Activated naive CD8-positive, alpha-beta T cell (primary cell): ENCODE results near the gene NXPE4.
"Not testable (repeated sequence)": the region's sequence is repeated elsewhere in the genome, so short reads cannot be mapped to it uniquely, and the experiment has no call there.

Source experiments
- H3K27ac Mint-ChIP-seq: one replicate; pipeline ENCODE4 v1.8.0; 2021; ENCODE audit warnings: mixed read lengths
- H3K27me3 Mint-ChIP-seq: one replicate; pipeline ENCODE4 v1.8.0; 2021; ENCODE audit warnings: mixed read lengths
- H3K36me3 Mint-ChIP-seq: one replicate; pipeline ENCODE4 v1.8.0; 2021; ENCODE audit warnings: mixed read lengths
- H3K4me1 Mint-ChIP-seq: one replicate; pipeline ENCODE4 v1.8.0; 2021; ENCODE audit warnings: low read depth, mixed read lengths
- H3K4me3 Mint-ChIP-seq: one replicate; pipeline ENCODE4 v1.8.0; 2021; ENCODE audit warnings: mild to moderate bottlenecking, mixed read lengths
- H3K9me3 Mint-ChIP-seq: one replicate; pipeline ENCODE4 v1.8.0; 2021; ENCODE audit warnings: low read depth, mixed read lengths

Gene NXPE4

DNA sequence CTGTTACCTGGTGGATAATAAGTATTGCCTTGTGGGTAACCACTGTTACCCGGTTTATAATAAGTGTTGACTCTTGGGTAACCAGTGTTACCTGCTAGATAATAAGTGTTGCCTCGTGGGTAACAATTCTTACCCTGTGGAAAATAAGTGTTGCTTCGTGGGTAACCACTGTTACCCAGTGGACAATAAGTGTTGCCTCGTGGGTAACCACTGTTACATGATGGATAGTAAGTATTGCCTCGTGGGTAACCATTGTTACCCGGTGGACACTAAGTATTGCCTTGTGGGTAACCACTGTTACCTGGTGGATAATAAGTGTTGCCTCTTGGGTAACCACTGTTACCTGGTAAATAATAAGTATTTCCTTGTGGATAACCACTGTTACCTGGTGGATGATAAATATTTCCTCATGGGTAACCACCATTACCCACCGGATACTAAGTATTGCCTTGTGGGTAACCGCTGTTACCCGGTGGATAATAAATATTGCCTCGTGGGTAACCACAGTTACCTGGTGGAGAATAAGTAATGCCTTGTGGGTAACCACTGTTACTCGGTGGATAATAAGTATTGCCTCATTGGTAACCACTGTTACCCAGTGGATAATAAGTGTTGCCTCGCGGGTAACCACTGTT is 8.7 kb upstream of the NXPE4 start:
- H3K27ac Mint-ChIP-seq: no peak overlapping the region
- H3K36me3 Mint-ChIP-seq: no peaks in the 10 kb centered on the region
- H3K9me3 Mint-ChIP-seq: no peaks in the 10 kb centered on the region
- no peaks in the 10 kb centered on the region for H3K4me1 Mint-ChIP-seq
- H3K27me3 Mint-ChIP-seq: no peaks in the 10 kb centered on the region
- H3K4me3 Mint-ChIP-seq: no peak overlapping the region

DNA sequence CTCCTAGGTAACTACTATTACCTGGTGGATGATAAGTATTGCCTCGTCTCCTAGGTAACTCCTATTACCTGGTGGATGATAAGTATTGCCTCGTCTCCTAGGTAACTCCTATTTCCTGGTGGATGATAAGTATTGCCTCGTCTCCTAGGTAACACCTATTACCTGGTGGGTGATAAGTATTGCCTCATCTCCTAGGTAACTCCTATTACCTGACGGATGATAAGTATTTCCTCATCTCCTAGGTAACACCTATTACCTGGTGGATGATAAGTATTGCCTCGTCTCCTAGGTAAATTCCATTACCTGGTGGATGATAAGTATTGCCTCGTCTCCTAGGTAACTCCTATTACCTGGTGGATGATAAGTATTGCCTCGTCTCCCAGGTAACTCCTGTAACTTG is 7.6 kb upstream of the NXPE4 start:
- not testable (repeated sequence) for H3K27ac Mint-ChIP-seq, H3K36me3 Mint-ChIP-seq, H3K9me3 Mint-ChIP-seq, H3K4me1 Mint-ChIP-seq, H3K4me3 Mint-ChIP-seq, H3K27me3 Mint-ChIP-seq

DNA sequence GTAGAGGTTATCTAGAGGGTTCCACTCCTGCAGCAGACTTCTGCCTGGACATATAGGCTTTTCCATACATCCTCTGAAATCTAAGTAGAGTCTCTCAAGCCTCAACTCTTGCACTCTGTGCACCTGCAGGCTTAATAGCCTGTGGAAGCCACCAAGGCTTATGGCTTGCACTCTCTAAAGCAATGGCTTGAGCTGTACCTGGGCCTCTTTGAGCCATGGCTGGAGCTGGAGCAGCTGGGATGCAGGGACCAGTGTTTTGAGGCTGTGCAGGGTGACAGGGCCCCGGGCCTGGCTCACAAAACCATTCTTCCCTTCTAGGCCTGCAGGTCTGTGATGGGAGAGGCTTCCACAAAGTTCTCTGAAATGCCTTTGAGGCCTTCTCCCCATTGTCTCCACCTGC is 2.9 kb upstream of the NXPE4 start:
- no peaks in the 10 kb centered on the region for H3K4me1 Mint-ChIP-seq
- H3K36me3 Mint-ChIP-seq: no peaks in the 10 kb centered on the region
- H3K4me3 Mint-ChIP-seq: no peak overlapping the region
- no peaks in the 10 kb centered on the region for H3K27me3 Mint-ChIP-seq
- H3K9me3 Mint-ChIP-seq: no peaks in the 10 kb centered on the region
- no peak overlapping the region for H3K27ac Mint-ChIP-seq

DNA sequence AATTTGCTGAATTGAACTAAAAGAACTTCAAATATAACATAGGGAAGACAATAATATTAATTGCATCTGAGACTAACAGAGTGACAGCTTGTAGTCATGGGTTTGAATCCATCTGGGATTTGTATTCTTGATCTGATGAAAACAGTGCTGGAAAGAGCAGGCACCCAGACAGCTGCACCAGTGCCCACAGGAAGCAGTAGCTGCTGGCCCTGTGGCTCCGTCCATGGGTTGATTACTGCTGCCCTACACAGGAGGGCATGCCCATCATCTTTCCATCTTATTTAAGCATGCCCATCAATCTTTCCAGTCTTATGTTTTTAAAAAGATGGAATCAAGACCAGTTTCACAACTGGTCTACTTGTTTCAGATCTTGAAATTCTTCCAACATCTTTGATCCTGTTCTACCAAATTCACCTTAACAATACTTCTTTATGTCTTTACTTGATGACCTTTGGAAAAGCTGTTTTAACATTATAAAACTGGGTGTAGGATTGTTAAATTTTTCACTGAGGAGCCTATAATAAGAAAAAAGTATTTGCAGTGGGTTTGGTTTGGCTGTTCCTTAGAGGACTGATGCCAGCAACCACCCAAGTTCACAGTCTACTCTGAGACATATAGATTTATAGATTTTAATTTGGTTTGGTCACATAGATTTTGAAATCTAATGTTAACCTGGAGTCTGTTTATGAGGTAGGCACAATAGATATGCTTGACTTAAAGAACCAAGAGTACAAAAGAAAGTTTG is 761 bp upstream of the NXPE4 start:
- Mint-ChIP-seq H3K27ac (no peak overlapping the region), H3K4me1 (no peaks in the 10 kb centered on the region), H3K36me3 (no peaks in the 10 kb centered on the region), H3K4me3 (no peak overlapping the region), H3K9me3 (no peaks in the 10 kb centered on the region), H3K27me3 (peaks cover 6% of the 10 kb centered on the region)

DNA sequence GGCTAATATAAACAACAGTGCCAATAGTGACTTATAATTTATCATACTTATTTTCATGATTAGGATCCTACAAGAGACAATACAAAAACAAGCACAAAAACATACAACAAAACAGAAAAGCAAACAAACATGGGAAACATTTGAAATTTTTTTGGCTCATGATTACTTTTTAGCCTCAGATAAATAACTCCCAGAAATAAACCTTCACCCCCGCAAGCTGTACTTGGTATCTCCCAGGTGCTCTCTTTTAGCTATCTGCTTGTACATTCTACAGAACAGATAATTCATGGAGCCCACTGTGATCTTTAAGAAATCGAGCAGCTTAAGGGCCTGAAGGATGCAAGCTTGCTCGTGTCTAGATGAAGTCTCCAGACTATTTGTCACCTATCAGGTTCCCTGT is 883 bp downstream of the NXPE4 start:
- Mint-ChIP-seq H3K36me3 (no peaks in the 10 kb centered on the region), H3K9me3 (no peaks in the 10 kb centered on the region), H3K27me3 (peaks cover 6% of the 10 kb centered on the region), H3K27ac (no peak overlapping the region), H3K4me3 (no peak overlapping the region), H3K4me1 (no peaks in the 10 kb centered on the region)

DNA sequence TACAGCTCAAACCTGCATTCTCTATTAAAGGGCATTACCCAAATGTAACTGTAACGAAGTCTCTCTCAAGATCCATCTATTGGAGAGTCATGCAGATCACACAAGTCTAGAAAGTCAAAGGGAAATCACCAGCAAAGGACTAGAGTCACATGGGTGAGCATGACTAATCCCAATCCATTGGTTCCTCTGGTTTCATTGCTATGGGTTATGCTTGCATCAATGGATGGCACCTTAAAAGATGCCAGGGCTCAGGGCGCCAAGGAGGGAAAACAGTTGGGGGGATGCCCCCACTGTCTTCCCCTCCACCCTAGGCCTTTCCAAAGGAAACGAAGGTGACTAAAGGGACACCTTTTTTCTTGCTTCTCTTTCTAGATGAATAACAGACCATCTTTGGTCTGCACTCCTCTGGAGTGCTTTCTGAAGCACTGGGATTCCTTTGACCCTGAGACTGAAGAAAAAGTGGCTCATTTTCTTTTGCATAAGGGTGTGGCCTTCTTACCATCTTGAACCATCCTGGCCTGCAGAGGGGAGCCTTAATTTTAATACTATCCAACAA is 8.1 kb downstream of the NXPE4 start:
- Mint-ChIP-seq H3K36me3 (peaks cover 13% of the 10 kb centered on the region), H3K4me3 (no peak overlapping the region), H3K9me3 (peaks cover 24% of the 10 kb centered on the region), H3K4me1 (no peaks in the 10 kb centered on the region), H3K27me3 (peaks cover 6% of the 10 kb centered on the region), H3K27ac (no peak overlapping the region)

DNA sequence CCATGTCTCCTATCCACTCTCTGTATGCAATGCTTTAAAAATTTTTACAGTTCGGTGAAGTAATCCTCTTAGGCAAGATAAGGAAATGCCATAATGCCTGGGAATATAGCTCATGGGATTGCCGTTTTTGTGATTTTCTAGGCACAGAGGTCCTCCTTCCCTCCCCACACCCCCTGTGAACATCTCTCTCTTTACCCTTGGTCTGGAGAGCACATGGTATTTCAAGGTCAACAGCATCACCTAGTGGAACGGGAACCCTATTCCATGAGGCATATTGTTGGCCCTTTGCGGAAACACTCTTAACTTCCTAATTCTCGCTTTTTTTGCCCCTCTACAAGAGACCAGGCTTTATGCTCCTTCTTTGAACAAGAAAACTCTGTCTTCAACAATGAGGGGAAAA is 8.8 kb downstream of the NXPE4 start:
- H3K9me3 Mint-ChIP-seq: peaks cover 24% of the 10 kb centered on the region
- no peak overlapping the region for H3K4me3 Mint-ChIP-seq
- no peaks in the 10 kb centered on the region for H3K4me1 Mint-ChIP-seq
- H3K36me3 Mint-ChIP-seq: peaks cover 13% of the 10 kb centered on the region
- H3K27me3 Mint-ChIP-seq: no peaks in the 10 kb centered on the region
- H3K27ac Mint-ChIP-seq: no peak overlapping the region

DNA sequence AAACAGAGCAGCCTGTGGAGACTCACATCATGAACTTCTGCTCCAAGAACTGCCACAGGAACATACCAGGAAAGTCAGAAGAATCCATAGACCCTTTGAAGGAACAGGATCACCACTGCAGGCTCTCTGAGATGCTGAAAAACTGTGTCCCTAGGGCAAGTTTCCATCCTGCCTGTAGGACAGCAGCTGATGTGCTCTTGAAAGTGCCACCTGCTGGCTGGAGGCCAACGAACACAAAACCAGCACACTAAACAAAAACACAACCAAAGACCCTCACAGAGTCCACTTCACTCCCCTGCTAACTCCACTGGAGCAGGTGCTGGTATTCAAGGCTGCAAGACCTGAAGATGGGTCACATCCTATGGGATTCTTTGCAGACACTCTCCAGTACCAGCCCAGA is 23.9 kb downstream of the NXPE4 start:
- Mint-ChIP-seq H3K36me3 (no peaks in the 10 kb centered on the region), H3K4me3 (no peak overlapping the region), H3K27ac (no peak overlapping the region), H3K27me3 (peaks cover 13% of the 10 kb centered on the region), H3K9me3 (peaks cover 22% of the 10 kb centered on the region), H3K4me1 (no peaks in the 10 kb centered on the region)

DNA sequence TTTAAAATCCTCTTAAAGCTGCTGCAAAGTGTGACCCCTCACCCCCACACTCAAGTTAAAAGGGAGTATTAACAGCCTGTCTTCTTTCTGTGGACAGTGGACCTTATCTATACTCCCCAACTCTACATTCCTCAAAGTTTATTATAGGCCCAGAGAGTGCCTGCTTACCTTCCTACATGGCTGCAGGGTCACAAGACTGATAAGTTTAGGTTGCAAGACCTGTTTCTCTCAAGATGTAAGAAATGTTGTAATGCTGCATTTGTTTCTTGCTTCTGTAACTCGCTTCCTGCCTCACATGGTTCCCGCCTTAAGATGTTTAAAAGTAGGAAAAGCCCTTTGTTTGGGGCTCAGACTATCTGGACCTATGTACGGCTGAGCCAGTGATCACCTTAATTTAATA is 25.8 kb downstream of the NXPE4 start:
- H3K4me1 Mint-ChIP-seq: no peaks in the 10 kb centered on the region
- H3K4me3 Mint-ChIP-seq: no peak overlapping the region
- peaks cover 13% of the 10 kb centered on the region for H3K27me3 Mint-ChIP-seq
- H3K36me3 Mint-ChIP-seq: no peaks in the 10 kb centered on the region
- peaks cover 13% of the 10 kb centered on the region for H3K9me3 Mint-ChIP-seq
- H3K27ac Mint-ChIP-seq: no peak overlapping the region

DNA sequence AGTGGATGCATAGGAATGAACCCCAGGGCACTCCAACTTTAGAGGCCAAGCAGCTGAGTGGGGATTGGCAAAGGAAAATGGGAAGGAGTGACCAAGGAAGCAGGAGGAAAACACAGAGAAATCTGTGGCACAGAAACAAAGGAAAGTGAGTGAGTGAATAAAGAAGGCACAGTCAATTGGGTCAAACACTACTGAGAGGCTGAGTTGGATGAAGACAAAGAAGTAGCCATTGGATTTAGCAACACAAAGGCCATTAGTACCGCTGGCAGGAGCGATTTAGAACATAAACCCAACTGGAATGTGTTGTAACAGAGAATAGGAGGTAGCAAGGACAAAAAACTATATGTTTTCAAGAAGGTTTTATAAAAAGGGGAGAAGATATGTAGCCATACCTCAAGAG is 29.3 kb downstream of the NXPE4 start:
- Mint-ChIP-seq H3K4me1 (no peaks in the 10 kb centered on the region), H3K9me3 (no peaks in the 10 kb centered on the region), H3K36me3 (peaks cover 2% of the 10 kb centered on the region), H3K27me3 (peaks cover 3% of the 10 kb centered on the region), H3K27ac (no peak overlapping the region), H3K4me3 (no peak overlapping the region)

DNA sequence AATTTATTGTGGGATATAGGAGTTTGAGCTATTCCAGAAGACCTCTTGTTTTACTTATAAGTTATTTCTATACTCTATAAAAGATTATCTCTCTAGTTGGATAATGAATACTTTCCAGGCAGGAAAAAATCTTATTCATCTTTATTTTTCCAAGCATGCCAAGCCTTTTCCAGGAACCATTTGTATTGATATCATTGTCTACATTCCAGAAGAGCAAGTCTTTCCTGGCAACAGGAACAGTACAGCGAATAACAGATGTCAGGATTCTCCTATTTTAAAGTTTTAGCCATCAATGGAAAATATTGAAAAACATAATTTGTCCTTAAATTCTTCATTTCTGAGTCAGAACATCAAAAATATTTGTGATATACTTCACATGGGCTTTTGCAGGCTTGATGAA is 30.8 kb downstream of the NXPE4 start:
- Mint-ChIP-seq H3K9me3 (no peaks in the 10 kb centered on the region), H3K36me3 (peaks cover 2% of the 10 kb centered on the region), H3K27me3 (no peaks in the 10 kb centered on the region), H3K27ac (no peak overlapping the region), H3K4me3 (no peak overlapping the region), H3K4me1 (no peaks in the 10 kb centered on the region)

DNA sequence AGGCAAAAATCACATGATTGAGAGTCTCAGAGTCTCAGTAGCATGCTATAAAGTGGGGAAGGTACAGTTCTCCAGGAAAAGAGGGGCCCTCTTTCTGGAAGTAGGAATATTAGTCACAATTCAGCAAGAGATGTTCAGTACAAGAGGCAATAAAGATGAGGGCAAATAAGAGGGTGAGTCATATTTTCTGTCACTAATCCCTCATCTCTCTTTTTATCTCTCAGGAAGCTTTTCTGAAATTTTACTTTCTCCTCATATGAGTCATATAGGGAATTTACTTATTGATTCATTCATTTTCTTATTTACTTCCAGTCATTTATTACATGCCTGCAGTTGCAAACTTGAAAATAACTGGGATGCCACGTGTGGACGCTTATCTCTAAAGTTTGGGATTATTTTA is 32.5 kb downstream of the NXPE4 start:
- Mint-ChIP-seq H3K27me3 (peaks cover 1% of the 10 kb centered on the region), H3K9me3 (no peaks in the 10 kb centered on the region), H3K4me1 (no peaks in the 10 kb centered on the region), H3K27ac (no peak overlapping the region), H3K4me3 (no peak overlapping the region), H3K36me3 (peaks cover 2% of the 10 kb centered on the region)

DNA sequence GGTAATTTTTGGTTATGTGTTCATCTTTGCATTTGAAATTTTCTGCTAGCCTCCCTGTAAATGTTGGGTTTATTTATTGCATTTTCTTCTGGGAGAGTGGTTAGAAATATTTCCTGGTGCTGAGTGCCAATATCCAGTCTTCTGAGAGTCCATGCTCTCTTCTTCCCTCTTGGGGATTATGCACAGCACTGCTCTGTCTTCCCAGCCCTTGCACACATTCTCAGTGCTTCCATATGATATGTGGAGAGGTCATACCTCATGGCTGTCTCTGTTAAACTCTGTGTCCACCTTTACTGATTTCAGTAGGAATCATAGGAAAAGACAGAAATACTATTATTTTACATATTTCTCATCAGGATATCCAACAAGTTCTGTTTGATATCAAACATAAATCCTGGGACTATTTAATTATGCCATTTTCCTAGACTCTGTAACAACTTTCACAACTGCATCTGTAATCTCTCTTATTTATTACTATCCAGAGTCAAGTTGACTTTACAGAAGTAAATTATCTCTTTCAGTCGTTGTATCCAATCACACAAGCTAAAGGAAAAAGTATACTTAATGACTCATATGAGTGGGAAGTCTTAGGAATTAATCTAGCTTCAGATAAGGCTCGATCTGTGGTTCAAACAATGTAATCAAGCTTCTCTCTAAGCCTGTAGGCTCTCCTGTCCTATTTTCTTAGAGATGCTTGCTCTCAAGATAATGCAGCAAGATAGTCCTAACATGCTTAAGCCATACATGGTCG is 33.2 kb downstream of the NXPE4 start:
- no peaks in the 10 kb centered on the region for H3K4me1 Mint-ChIP-seq
- no peak overlapping the region for H3K27ac Mint-ChIP-seq
- H3K9me3 Mint-ChIP-seq: no peaks in the 10 kb centered on the region
- H3K4me3 Mint-ChIP-seq: no peak overlapping the region
- H3K36me3 Mint-ChIP-seq: peaks cover 2% of the 10 kb centered on the region
- peaks cover 1% of the 10 kb centered on the region for H3K27me3 Mint-ChIP-seq

DNA sequence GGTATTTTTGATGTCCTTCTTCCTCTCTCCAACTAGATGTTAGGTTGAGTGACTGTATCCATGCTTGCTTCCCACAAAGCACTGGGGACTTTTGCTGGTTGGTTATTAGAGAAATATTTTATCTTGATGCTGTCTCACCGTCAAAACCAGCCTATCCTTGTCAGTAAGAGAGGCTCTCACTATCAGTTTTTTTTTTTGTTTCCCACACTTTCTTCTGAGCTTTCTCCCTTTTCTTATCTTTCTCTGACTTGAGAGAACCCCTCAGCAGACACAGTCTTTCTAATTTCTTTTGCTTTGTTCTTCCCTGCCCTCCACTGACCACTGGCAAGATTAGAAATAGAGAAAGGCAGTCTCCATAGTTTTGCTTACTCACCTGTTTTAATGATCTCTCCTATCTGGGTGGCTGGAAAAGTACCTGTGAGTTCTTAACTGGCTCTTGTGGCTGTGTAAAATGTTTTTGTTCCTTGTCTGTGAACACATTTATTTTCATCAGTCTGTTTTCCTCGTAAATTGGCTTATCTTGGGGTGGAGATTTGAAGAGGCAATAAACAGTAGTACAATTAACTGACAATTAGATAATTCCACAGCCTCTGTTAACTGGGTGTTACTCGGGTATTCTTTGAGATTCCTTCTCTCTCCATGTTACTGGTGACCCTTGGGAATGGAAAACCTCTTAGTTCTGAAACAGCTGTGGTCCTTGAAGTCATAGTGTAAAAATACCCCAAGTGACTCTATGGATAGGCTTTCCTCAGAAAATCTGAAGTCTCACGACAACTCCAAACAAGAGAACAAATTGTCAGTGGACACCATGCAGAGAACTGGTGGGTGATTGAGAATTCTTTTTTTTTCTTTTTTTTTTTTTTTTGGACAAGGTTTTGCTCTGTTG is 35.9 kb downstream of the NXPE4 start, which contains the start of gene NXPE1:
Gene NXPE1 (minus strand): TSS at position 457 of the 886 bp plus-strand sequence. CDS start 8,680 bp downstream, outside the sequence.
- peaks cover 1% of the 10 kb centered on the region for H3K27me3 Mint-ChIP-seq
- peaks cover 2% of the 10 kb centered on the region for H3K36me3 Mint-ChIP-seq
- no peak within 1 kb of the TSS for H3K27ac Mint-ChIP-seq
- no peaks in the 10 kb centered on the region for H3K9me3 Mint-ChIP-seq
- no peaks in the 10 kb centered on the region for H3K4me1 Mint-ChIP-seq
- no peak within 1 kb of the TSS for H3K4me3 Mint-ChIP-seq
